GM21529 (cell line): Measurements from ENCODE around the gene TRIM47.

Experiments
- ATAC-seq: cut with Tn5 transposase; IDR thresholded peaks from one replicate; pipeline ENCODE4 v1.9.1; 2021; ENCODE audit not compliant: unreplicated experiment

The TRIM47 gene

GRCh38 chr17:75909051-75909811 lies 30.9 kb upstream of the TRIM47 start:
- no peak for ATAC-seq

GRCh38 chr17:75908201-75908600 lies 29.8 kb upstream of the TRIM47 start:
- ATAC-seq: no peak

GRCh38 chr17:75906143-75906884 lies 27.9 kb upstream of the TRIM47 start:
- ATAC-seq: no peak

GRCh38 chr17:75904749-75905521 lies 26.6 kb upstream of the TRIM47 start, which contains the start of gene MRPL38:
MRPL38 (minus strand) TSS chr17:75904884; CDS start chr17:75904875, 9 bp downstream.
- ATAC-seq: peak; percentile 91

- ATAC-seq: no peak
These were observed 24.0 kb upstream of the TRIM47 start for GRCh38 chr17:75902406-75902805.

GRCh38 chr17:75901727-75902126 lies 23.3 kb upstream of the TRIM47 start:
- ATAC-seq: no peak

GRCh38 chr17:75900691-75901533 lies 22.5 kb upstream of the TRIM47 start:
- ATAC-seq: no peak

- no peak for ATAC-seq
These were observed 21.5 kb upstream of the TRIM47 start for GRCh38 chr17:75899767-75900468.

GRCh38 chr17:75899353-75899752 lies 21.0 kb upstream of the TRIM47 start:
- ATAC-seq: no peak

- ATAC-seq: no peak
These were observed 20.4 kb upstream of the TRIM47 start for GRCh38 chr17:75898791-75899190.

GRCh38 chr17:75898065-75898464 lies 19.7 kb upstream of the TRIM47 start:
- no peak for ATAC-seq

- no peak for ATAC-seq
These were observed 19.0 kb upstream of the TRIM47 start for GRCh38 chr17:75897160-75898019.

GRCh38 chr17:75896415-75897159 lies 18.2 kb upstream of the TRIM47 start, which contains the start of gene TRIM65:
TRIM65 (minus strand) TSS chr17:75896951; CDS start chr17:75896937, 14 bp downstream.
- ATAC-seq: peak; percentile 59

GRCh38 chr17:75895370-75896155 lies 17.2 kb upstream of the TRIM47 start:
- ATAC-seq: no peak

- ATAC-seq: no peak
These were observed 15.8 kb upstream of the TRIM47 start for GRCh38 chr17:75894049-75894733.

GRCh38 chr17:75893305-75894048 lies 15.1 kb upstream of the TRIM47 start:
- ATAC-seq: no peak
